Activated naive CD4-positive, alpha-beta T cell treated with anti-CD3 and anti-CD28 coated beads for 36 hours (primary cell): ENCODE measurements around the gene MMGT1. TPM values are rescaled to one million over a fixed set of nuclear protein-coding genes. Genes with fewer than 3 reads are reported as not detected.

Experiments used
- CTCF ChIA-PET: fragments of 350-600 bp; sonication (Branson Sonifier 250); formaldehyde crosslinking; loops from one replicate; lab custom pipeline; 2021; ENCODE audit warnings: antibody characterized with exemption; lab: Charles Lee
- DNase-seq: peaks from one replicate; pipeline ENCODE4 v3.0.0-alpha.2; 2020
- H3K27ac Mint-ChIP-seq: one replicate; pipeline ENCODE4 v1.8.0; 2021; ENCODE audit warnings: mild to moderate bottlenecking, mixed read lengths
- H3K27me3 Mint-ChIP-seq: one replicate; pipeline ENCODE4 v1.8.0; 2021; ENCODE audit warnings: low read depth, mixed read lengths
- H3K36me3 Mint-ChIP-seq: one replicate; pipeline ENCODE4 v1.8.0; 2021; ENCODE audit warnings: low read depth, mixed read lengths
- H3K4me1 Mint-ChIP-seq: one replicate; pipeline ENCODE4 v1.8.0; 2021; ENCODE audit warnings: low read depth, mixed read lengths
- H3K4me3 Mint-ChIP-seq: one replicate; pipeline ENCODE4 v1.8.0; 2021; ENCODE audit warnings: mild to moderate bottlenecking, moderate library complexity, mixed read lengths
- H3K9me3 Mint-ChIP-seq: one replicate; pipeline ENCODE4 v1.8.0; 2021; ENCODE audit warnings: mixed read lengths
- intact Hi-C: fragments of 100-400 bp; cut with micrococcal nuclease; formaldehyde crosslinking; loops from one replicate; pipeline ENCODE4 v1.15.1; 2023
- total RNA-seq, 2 experiments: library from RNA; stranded (reverse); gene quantifications; one replicate each; pipeline ENCODE4 v1.2.3, GENCODE V29; 2021

Gene MMGT1
- total RNA-seq: 10 to 100 TPM; 17.0 to 17.1 TPM

DNA sequence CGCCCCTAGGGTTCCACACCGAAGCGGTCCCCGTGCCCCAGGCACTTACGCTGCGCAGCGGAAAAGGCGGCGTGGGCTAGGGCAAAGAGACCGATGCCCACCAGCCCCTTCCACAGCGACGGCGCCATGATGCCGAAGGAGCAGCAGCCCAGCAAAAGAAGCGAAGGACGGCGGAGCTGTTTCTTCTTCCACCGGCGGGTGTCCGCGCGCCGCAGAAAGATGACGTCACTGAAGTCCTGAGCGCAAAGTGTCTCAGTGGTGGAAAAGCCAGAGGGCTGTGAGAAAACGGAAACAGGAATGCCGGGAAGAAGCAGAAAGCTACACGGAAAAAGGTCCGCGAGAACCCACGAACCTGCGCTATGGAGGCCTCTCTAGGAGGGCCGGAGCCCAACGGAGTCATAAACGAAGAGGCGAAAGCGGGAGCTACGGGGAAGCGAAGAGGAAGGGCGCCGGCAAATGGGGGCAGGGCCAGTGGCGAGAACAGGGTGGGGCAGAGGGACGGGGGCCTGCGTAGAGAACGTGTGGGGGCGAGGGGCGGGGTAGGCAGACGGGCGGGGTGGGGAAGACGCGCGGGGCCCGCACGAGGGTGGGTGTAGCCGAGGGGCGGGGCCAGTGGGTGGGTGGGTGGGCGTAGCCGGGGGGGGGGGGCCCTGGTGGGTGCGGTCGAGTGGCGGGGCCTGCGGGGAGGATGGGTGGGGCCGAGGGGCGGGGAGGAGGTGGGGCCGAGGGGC, at the start of gene MMGT1:
Gene MMGT1 (minus strand): TSS at position 441 of the 731 bp plus-strand sequence. CDS start 313 bp downstream, at position 128.
- Mint-ChIP-seq H3K27ac (peak within 1 kb of the TSS; percentile 92), H3K4me1 (peaks cover 23% of the 10 kb centered on the region), H3K27me3 (no peaks in the 10 kb centered on the region), H3K9me3 (no peaks in the 10 kb centered on the region), H3K4me3 (peak within 1 kb of the TSS; percentile 95), H3K36me3 (no peaks in the 10 kb centered on the region)
- intact Hi-C loops: loop anchor here (1.0 to 10.0 kb wide), 5 partner anchors 12 to 941 kb away; partner anchors contain the start of genes FHL1, HTATSF1, INTS6L and SLC9A6
- CTCF ChIA-PET: interaction anchor here (0.5 to 1.0 kb wide), 2 partner anchors 10 to 67 kb away, joined by 3 to 4 read pairs; no protein-coding TSS in a partner anchor
- DNase-seq: peak; percentile 84

DNA sequence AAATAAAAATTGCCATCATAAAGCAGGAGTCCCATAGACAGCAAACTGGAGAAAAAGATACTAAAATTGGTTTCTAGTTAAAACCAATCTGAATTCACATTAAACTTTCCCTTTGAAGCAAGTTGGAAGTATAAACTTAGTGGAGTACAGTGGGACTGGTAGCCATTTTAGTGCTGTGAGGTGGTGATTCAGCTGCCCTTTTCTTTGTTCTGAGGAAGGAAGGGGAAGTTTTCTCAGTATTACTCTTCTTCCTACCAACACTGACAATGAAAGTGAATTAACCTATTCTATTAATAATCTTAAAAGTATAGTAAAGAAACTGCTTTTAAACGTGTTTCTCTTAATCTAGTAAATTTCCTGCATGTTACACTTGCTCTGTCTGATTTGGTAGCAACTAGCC, 48.1 kb upstream of the MMGT1 start:
- H3K4me3 Mint-ChIP-seq: no peak overlapping the region
- peak overlapping the region; percentile 41 for H3K27ac Mint-ChIP-seq
- H3K27me3 Mint-ChIP-seq: no peaks in the 10 kb centered on the region
- peak; percentile 7 for DNase-seq
- CTCF ChIA-PET: interaction anchor here (0.5 to 0.8 kb wide), 2 partner anchors 11 to 141 kb away, joined by 3 to 4 read pairs; no protein-coding TSS in a partner anchor
- peaks cover 9% of the 10 kb centered on the region for H3K4me1 Mint-ChIP-seq
- H3K9me3 Mint-ChIP-seq: no peaks in the 10 kb centered on the region
- H3K36me3 Mint-ChIP-seq: peaks cover 12% of the 10 kb centered on the region
- intact Hi-C loops: no loop called here

DNA sequence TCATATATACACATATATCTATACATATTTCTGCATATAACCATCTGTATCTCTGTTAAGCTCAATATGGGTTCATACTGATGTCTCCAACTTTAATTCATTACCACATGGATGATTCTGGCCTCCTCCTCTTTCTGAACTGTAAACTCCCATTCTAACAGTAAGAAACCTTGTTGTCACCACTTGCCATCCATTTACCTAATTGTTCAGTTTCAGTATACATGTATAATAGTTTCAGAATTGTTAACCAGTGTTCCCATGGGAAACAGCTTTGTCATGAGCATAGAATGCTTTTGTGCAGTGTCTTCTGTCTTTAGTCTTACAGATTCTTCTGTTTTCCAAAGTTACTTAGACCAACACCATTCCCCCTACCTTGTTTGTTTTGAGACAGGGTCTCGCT, 47.4 kb upstream of the MMGT1 start:
- H3K4me3 Mint-ChIP-seq: no peak overlapping the region
- H3K4me1 Mint-ChIP-seq: peaks cover 9% of the 10 kb centered on the region
- H3K27me3 Mint-ChIP-seq: no peaks in the 10 kb centered on the region
- CTCF ChIA-PET: no interaction called here
- no peak overlapping the region for H3K27ac Mint-ChIP-seq
- H3K9me3 Mint-ChIP-seq: no peaks in the 10 kb centered on the region
- H3K36me3 Mint-ChIP-seq: peaks cover 12% of the 10 kb centered on the region
- intact Hi-C loops: no loop called here
- DNase-seq: no peak

DNA sequence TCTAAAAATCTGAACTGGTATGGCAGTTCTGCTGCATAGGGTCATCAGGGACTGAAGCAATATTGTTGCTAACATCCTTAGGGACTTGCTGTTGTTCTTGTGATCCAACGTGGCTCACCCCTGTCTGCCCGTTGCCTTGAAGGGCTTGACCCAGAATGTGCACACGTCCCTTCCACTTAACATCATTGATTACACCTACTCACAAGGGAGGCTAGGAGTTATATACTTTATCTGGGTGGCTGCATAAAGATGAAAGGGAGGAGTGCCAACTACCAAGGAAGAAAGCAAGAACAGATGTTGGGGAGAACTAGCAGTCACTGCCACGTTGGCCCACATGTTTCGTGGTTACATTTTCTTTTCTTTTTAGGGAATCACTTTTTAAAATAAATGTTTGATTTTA, 45.4 kb upstream of the MMGT1 start:
- CTCF ChIA-PET: no interaction called here

DNA sequence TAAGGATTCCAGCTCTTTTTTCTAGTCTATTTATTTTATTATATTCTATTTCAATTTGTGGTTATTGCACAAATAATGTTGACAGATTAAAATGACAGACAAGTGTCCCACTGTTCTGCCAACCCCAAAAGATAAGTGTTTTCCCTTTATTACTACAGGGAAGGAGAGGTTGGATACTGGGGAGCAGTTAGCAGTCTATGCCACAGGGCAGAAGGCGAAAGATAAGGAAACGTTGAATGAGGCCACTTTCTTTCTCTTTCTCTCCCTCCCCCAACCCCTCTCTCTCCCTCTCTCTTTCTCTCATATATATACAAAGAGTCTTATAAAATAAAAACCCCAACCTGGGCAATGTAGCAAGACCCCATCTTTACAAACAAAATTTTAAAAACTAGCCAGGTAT, 43.1 kb upstream of the MMGT1 start:
- no peaks in the 10 kb centered on the region for H3K9me3 Mint-ChIP-seq
- no peak overlapping the region for H3K4me3 Mint-ChIP-seq
- H3K36me3 Mint-ChIP-seq: peaks cover 17% of the 10 kb centered on the region
- CTCF ChIA-PET: interaction anchor here (0.6 kb wide), 1 partner anchor 11 kb away, joined by 4 read pairs; no protein-coding TSS in a partner anchor
- no peaks in the 10 kb centered on the region for H3K27me3 Mint-ChIP-seq
- intact Hi-C loops: no loop called here
- no peak for DNase-seq
- peaks cover 9% of the 10 kb centered on the region for H3K4me1 Mint-ChIP-seq
- no peak overlapping the region for H3K27ac Mint-ChIP-seq

More for the DNA sequence above, 45.4 kb upstream of the MMGT1 start:
- no peak overlapping the region for H3K27ac Mint-ChIP-seq
- no peaks in the 10 kb centered on the region for H3K27me3 Mint-ChIP-seq
- no peak for DNase-seq
- no peak overlapping the region for H3K4me3 Mint-ChIP-seq
- no peaks in the 10 kb centered on the region for H3K9me3 Mint-ChIP-seq
- peaks cover 9% of the 10 kb centered on the region for H3K4me1 Mint-ChIP-seq
- intact Hi-C loops: no loop called here
- H3K36me3 Mint-ChIP-seq: peaks cover 17% of the 10 kb centered on the region

DNA sequence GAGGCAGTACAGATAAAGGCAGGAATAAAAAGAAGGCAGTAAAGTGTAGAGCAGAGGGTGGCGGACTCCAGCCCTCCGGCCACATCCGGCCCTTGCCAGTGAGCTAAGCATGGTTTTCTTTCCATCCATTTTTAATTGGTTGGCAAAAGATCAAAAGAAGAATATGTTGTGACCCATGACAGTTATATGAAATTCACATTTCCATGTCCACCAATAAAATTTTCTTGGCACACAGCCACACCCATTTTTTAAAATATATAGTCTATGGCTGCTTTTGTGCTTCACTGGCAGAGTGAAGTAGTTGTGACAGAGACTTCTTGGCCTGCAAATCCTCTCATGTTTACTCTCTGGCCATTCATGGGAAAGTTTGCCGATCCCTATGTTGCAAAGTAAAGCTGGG, 41.2 kb upstream of the MMGT1 start:
- intact Hi-C loops: no loop called here
- no peaks in the 10 kb centered on the region for H3K27me3 Mint-ChIP-seq
- H3K4me3 Mint-ChIP-seq: no peak overlapping the region
- DNase-seq: no peak
- H3K4me1 Mint-ChIP-seq: no peaks in the 10 kb centered on the region
- peaks cover 14% of the 10 kb centered on the region for H3K36me3 Mint-ChIP-seq
- no peaks in the 10 kb centered on the region for H3K9me3 Mint-ChIP-seq
- no peak overlapping the region for H3K27ac Mint-ChIP-seq
- CTCF ChIA-PET: no interaction called here

DNA sequence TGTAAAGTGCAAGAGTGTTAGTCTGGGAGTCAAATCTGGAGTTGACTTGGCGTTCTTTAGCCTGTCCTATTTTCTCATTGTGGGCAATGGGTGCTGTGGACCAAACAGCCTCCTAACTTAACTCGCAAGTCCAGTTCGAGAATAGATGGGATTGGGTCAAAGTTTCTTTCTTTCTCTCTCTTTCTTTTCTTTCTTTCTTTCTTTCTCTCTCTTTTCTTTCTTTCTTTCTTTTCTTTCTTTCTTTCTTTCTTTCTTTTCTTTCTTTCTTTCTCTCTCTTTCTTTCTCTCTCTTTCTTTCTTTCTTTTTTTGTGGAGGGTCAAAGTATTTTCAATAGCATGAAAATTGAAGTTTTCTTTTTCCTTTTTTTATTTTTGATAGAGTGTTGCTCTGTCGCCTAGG, 14.5 kb upstream of the MMGT1 start:
- Mint-ChIP-seq H3K36me3 (peaks cover 2% of the 10 kb centered on the region), H3K27ac (no peak overlapping the region), H3K4me3 (no peak overlapping the region), H3K27me3 (no peaks in the 10 kb centered on the region), H3K9me3 (no peaks in the 10 kb centered on the region), H3K4me1 (peaks cover 35% of the 10 kb centered on the region)
- DNase-seq: no peak
- CTCF ChIA-PET: no interaction called here
- intact Hi-C loops: loop anchor here (5.0 to 10.0 kb wide), 2 partner anchors 264 to 707 kb away; partner anchors contain the start of gene MAP7D3

DNA sequence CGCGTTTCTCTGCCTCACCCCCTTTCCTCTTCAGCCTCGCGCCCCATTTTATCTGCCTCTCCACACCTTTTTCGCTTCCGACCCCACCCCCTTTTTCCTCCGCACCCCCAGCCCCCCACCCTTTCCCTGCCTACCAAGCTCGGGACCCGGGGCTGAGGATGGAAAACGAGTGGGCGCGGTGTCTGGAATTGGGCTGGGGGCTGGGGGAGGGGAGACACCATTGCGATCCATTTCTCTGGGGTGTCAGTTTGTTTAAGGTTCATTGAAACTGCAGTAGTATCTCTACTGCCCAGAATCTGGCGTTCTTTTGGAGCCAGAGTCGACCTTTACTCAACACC, 12.2 kb upstream of the MMGT1 start:
- peak overlapping the region; percentile 75 for H3K27ac Mint-ChIP-seq
- CTCF ChIA-PET: no interaction called here
- no peaks in the 10 kb centered on the region for H3K27me3 Mint-ChIP-seq
- peaks cover 2% of the 10 kb centered on the region for H3K36me3 Mint-ChIP-seq
- peak overlapping the region; percentile 85 for H3K4me3 Mint-ChIP-seq
- H3K9me3 Mint-ChIP-seq: no peaks in the 10 kb centered on the region
- peaks cover 48% of the 10 kb centered on the region for H3K4me1 Mint-ChIP-seq
- intact Hi-C loops: loop anchor here (1.0 to 10.0 kb wide), 5 partner anchors 12 to 709 kb away; partner anchors contain the start of genes FHL1, HTATSF1 and MAP7D3
- no peak for DNase-seq

DNA sequence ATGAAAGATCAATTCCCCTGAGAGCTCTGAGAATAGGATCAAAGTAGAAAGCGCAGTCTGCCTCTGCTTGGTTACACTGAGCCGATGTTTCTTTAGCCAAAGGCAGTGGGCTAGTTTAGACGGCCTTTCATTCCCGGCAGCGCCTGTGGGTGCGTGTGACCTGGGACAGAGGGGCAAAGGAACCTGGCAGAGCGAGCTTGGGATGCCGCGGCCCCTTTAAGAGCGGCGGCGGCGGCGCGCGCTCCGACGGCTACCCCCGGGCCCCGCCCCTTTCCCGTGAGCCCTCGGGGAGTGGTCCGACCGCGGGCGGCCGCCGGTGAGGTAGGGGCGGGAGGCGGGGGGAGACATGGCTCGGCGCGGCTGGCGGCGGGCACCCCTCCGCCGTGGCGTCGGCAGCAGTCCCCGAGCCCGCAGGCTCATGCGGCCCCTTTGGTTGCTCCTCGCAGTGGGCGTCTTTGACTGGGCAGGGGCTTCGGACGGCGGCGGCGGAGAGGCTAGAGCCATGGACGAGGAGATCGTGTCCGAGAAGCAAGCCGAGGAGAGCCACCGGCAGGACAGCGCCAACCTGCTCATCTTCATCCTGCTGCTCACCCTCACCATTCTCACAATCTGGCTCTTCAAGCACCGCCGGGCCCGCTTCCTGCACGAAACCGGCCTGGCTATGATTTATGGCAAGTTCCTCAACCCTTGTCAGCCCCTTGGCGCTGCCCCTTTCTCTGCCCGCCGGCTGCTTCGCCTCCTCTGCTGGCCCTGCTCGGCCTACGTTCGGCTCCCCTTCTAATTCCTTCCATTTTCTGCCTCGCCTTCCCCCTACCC, 11.6 kb upstream of the MMGT1 start, which contains the start of gene SLC9A6:
Gene SLC9A6 (plus strand): TSS at position 279 of the 816 bp plus-strand sequence. CDS start 224 bp downstream, at position 503.
- H3K27ac Mint-ChIP-seq: peak within 1 kb of the TSS; percentile 77
- CTCF ChIA-PET: no interaction called here
- no peaks in the 10 kb centered on the region for H3K36me3 Mint-ChIP-seq
- H3K9me3 Mint-ChIP-seq: no peaks in the 10 kb centered on the region
- intact Hi-C loops: loop anchor here (1.0 to 10.0 kb wide), 5 partner anchors 11 to 709 kb away; partner anchors contain the start of genes FHL1, HTATSF1 and MAP7D3
- peak within 1 kb of the TSS; percentile 85 for H3K4me3 Mint-ChIP-seq
- H3K4me1 Mint-ChIP-seq: peaks cover 50% of the 10 kb centered on the region
- no peaks in the 10 kb centered on the region for H3K27me3 Mint-ChIP-seq
- peak; percentile 63 for DNase-seq

DNA sequence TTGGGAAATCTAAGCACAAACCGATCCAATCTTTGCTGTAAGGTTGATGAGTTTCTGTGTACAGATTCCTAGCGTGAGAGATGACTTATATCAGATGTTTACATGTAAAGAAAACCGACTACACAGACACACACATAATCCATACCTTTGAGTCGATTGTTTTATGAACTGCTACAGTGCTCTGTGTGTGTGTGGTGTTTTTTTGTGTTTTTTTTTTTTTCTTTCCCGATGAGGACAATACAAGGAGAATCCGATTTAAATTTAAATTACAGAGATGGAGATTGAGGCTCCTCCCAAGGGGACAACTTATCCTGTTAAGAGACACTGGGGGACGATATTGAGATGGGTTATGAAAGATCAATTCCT, 11.0 kb upstream of the MMGT1 start:
- CTCF ChIA-PET: interaction anchor here (1.4 to 1.7 kb wide), 2 partner anchors 11 to 179 kb away, joined by 4 to 5 read pairs; partner anchors contain the start of gene MMGT1
- peak overlapping the region; percentile 77 for H3K27ac Mint-ChIP-seq
- no peaks in the 10 kb centered on the region for H3K27me3 Mint-ChIP-seq
- no peaks in the 10 kb centered on the region for H3K9me3 Mint-ChIP-seq
- intact Hi-C loops: loop anchor here (1.0 to 10.0 kb wide), 5 partner anchors 10 to 710 kb away; partner anchors contain the start of genes FHL1, HTATSF1 and MAP7D3
- DNase-seq: no peak
- H3K4me3 Mint-ChIP-seq: peak overlapping the region; percentile 85
- peaks cover 49% of the 10 kb centered on the region for H3K4me1 Mint-ChIP-seq
- no peaks in the 10 kb centered on the region for H3K36me3 Mint-ChIP-seq

DNA sequence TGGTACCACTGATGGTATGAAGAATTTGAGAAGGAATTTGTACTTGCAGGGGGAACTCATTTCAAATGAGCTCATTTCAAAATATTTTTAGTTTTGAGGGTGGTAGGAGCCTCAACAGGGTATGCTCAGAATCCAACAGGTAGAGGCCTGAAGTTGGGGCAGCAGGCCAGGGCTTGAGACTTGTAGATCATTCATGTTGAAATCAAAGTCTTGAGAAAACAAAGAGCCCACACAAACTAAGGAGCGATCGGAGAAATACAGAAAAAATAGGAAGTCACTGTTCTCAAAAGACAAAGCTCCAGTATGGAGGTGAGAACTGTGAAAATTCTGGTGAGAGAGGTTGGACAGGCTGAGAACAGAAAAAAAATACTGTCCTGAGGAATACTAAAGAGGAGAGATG, 10.5 kb upstream of the MMGT1 start:
- no peak for DNase-seq
- CTCF ChIA-PET: interaction anchor here (1.4 to 1.7 kb wide), 2 partner anchors 10 to 179 kb away, joined by 4 to 5 read pairs; partner anchors contain the start of gene MMGT1
- Mint-ChIP-seq H3K27ac (peak overlapping the region; percentile 77), H3K9me3 (no peaks in the 10 kb centered on the region), H3K4me1 (peaks cover 45% of the 10 kb centered on the region), H3K36me3 (no peaks in the 10 kb centered on the region), H3K27me3 (no peaks in the 10 kb centered on the region), H3K4me3 (peak overlapping the region; percentile 85)
- intact Hi-C loops: loop anchor here (2.0 to 10.0 kb wide), 2 partner anchors 163 to 711 kb away; partner anchors contain the start of gene FHL1

DNA sequence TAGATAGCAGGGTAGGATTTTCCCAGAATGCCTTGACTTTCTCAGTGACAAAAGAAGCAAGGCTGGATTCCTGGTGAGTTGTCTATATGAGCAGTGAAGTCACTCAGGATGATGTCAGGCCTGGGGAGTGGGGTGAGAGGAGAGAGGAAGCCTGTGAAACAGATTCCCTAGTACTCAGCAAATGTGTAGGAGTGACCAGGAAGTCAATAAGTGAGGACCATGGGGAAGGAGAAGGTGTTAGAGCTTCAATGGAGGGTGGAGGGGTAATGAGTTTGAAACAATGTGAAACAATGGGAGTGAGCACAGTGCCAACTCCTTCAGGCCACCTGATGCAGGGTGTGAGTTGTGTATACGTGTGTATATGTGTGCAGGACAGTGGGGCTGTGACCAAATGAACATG, 9.1 kb upstream of the MMGT1 start:
- peaks cover 41% of the 10 kb centered on the region for H3K4me1 Mint-ChIP-seq
- CTCF ChIA-PET: no interaction called here
- H3K9me3 Mint-ChIP-seq: no peaks in the 10 kb centered on the region

More for the DNA sequence above, 9.1 kb upstream of the MMGT1 start:
- intact Hi-C loops: loop anchor here (1.0 to 10.0 kb wide), 2 partner anchors 462 to 712 kb away; no protein-coding TSS in a partner anchor
- Mint-ChIP-seq H3K27ac (peak overlapping the region; percentile 77), H3K27me3 (no peaks in the 10 kb centered on the region), H3K36me3 (no peaks in the 10 kb centered on the region), H3K4me3 (peak overlapping the region; percentile 85)
- no peak for DNase-seq
